Left cardiac atrium (tissue), 4 donors: ENCODE data around the gene ANK3. TPM values are rescaled to one million over a fixed set of nuclear protein-coding genes. Genes with fewer than 3 reads are reported as not detected.
"Not testable (repeated sequence)": the region's sequence is repeated elsewhere in the genome, so short reads cannot be mapped to it uniquely, and the experiment has no call there.

Experiments used
- ATAC-seq, 2 donors: fragments of 200-7000 bp; cut with Tn5 transposase; one replicate each; pipeline ENCODE4 v1.9.1; 2020; ENCODE audit warnings: mild to moderate bottlenecking in 2 of 2, moderate library complexity in 2 of 2
- DNase-seq: peaks from one replicate; pipeline ENCODE4 v3.0.0-alpha.2; 2020
- intact Hi-C, 2 donors: fragments of 100-400 bp; cut with DNase I; formaldehyde crosslinking; loops; one replicate each; pipeline versions ENCODE4 v1.14.1 to v1.15.1; 2022 to 2023
- total RNA-seq, 2 donors: library from RNA; stranded (reverse); fragmentation: NEBNext Ultra II Directional; extraction: Animal tissue kit (Norgen Biotek cat#: 25700); gene quantifications; one replicate each; pipeline ENCODE4 v1.2.1, GENCODE V29; 2021
- donor health status: DM: no; HTN: yes; CAD: no.
- donor health status: DM: no; HTN: yes; CAD: no; lungs with severe emphysema.
- donor health status: DM: yes; HTN: yes; CAD: no.
- donor health status: Dilated cardiomyopathy.

The ANK3 gene
- total RNA-seq, 2 donors from 2014 or later: 142 to 199 TPM

DNA sequence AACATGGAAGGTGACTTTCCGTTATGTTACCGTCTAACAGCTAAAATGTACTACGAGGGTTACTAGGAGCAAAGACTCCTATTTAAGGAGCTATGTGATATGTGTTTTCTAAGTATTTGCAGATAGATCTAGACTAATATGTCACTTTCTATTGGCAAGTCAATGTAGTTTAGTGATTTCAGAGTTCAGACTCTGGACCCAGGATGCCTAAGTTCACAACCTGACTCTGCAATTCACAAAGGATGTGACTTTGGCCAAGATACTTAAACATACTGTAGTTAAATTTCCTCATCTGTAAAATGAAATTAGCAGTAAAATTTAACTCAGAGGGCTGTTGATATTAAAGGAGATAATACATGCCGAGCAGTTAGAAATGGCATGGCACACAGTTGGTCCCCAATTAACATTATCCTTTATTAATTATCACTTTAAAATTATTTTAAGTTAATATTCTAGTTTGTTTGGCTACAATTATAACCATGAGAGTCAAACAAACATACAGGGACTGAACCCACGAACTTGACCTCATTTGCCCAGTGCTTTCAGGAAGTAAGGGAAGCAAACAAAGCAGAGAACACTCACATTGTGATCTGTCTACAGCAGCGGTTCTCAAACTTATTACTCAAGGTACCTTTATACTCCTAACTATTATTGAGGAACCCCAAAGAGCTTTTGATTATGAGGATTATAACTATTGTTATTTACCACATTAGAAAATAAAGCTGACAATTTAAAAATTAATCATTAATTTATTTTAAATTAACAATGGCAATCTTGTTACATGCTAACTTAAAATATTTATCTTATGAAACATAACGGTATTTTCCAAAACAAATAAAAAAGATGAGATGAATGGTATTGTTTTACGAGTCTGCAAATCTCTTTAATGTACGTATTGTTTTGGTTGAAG is 94.4 kb downstream of the ANK3 start:
- intact Hi-C loops: no loop called here
- DNase-seq: no peak
- no peak for ATAC-seq

DNA sequence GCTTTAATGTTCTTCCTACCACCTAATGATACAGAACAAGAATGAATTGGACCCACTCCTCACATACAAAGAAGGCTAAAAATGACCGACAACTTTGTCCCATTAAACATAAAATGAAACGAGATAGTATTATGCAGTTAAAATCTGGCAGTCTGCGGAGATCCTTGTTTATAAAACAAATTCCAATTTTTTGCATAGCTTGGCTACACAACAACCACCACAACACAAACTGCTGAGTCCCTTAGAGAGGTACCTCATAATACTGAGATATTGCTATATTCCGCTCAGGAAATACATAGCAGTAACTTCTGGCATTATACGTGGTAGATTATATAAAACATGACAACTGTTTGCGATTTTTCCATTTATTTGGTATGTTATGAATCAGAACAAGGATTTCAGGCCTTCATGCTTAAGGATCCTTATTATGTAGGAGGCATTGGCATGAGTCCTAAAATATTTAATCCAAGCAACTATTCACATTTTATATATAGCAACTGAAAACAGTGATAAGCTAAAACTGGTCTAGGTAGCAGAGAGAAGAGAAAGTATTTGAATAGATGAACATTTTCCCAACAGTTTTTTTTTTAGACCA is 96.0 kb downstream of the ANK3 start:
- ATAC-seq: no peak
- DNase-seq: no peak
- intact Hi-C loops: no loop called here

DNA sequence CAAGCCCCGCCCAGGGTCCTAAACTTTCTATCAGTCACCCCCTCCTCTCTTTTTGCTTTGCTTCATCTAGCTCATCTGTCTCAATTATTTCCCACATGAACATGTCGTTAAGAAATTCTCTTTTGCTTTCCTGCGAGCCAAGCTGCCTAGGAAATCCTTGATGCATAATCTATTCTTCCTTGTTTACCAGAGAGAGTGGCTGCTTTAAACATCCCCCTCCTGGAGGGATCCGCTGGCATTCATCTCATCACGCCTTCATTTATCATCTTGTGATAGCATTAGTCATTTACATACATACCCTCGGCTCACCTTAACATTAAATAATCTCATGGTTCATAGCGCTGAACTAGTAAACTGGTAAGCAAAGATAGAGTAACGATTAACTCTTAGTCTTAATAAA is 96.7 kb downstream of the ANK3 start:
- ATAC-seq (peak in 1 of 2 donors; percentile 15), DNase-seq (no peak)
- intact Hi-C loops: no loop called here

DNA sequence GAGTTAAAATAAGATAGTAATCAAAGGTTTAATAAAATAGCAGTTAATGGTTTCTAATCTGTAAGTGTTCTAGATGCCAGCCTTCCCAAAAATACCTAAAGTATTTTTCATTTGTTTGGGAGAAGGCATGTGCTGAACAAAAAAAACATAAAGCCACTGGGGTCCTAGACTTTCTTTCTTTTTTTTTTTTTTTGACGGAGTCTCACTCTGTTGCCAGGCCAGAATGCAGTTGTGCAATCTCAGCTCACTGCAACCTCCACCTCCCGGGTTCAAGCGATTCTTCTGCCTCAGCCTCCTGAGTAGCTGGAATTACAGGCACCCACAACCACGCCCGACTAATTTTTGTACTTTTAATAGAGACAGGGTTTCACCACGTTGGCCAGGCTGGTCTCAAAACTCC is 97.1 kb downstream of the ANK3 start:
- ATAC-seq, DNase-seq, intact Hi-C loops: not testable (repeated sequence)

DNA sequence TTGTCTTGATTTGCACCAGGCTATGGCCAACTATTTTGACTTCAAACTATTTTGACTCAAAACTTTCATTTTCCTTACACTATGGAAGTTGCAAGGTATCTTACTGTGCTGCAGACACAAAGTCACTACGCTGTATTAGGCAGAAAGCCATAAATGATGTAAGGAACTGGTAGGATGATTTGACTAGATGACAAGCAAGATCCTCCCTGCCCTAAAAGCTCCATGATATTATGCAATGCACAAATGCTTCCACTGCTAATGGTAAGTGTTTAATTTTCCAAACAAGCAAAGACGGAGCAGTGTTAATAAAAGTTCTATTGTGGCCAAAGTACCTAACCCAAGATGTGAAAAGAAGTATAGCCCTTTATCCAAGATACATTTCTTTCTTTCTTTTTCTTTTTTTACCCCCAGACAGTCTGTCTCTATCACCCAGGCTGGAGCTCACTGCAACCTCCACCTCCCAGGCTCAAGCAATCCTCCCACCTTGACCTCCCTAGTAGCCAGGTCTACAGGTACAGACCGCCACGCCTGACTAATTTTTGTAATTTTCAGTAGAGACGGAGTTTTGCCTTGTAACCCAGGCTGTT is 98.2 kb downstream of the ANK3 start:
- intact Hi-C loops: no loop called here
- DNase-seq: no peak
- peak in 1 of 2 donors; percentile 51 for ATAC-seq

DNA sequence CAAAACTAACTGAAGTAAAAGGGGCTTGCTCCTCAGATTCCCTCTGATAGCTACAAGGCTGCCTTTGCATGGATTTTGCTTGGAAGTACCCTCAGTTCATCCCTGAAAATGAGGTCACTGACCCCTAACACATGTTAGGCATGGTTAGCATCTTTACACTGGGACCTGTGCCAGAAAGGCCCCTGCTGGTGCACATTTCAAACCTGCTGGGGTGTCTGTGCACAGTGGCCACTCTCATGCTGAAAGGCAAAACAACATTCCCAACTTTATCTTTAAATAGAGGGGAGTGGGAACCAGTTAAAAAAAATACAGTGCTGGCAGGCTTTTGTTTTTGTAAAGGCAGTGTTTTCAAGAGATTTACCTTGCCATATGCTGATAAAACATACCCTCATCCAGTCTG is 99.1 kb downstream of the ANK3 start:
- ATAC-seq (no peak), DNase-seq (no peak)
- intact Hi-C loops: no loop called here

DNA sequence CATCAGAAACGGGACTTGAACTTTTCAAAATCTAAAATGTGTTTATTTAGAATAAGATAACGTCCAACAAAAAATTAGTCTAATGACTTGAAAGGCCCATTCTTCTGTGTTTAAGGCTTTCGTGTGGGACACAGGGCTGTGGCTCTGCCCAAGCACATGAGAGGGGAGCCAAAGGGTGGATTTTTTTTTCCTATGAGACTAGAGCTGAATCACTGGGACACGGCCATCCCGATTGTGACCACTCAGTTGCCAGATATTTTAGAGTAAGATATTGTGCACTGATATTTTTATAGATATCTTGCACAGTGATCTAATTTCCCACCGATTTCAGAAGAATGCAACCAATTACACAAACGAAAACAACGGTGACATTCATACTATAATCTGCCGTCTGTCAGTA is 99.9 kb downstream of the ANK3 start:
- intact Hi-C loops: no loop called here
- no peak for DNase-seq
- ATAC-seq: peak in 1 of 2 donors; percentile 45

DNA sequence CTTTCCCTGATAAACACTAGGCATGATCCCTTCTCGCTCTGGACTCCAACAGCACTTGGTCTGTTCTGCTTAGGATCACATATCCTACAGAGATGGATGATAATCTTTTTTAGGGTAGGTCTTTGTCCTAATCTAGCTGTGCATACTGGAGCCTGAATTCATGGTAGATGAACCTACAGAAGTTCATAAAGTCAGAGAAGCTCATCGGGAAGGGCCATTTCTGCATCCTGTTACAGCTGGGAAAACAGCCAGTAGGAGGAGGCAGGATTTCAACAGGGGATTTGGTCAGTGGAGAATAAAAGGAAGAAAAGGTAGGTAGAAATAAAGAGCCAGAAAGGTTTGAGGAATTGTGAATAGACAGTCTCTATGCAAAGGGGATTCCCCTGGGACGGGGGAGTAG is 101.4 kb downstream of the ANK3 start:
- intact Hi-C loops: no loop called here
- DNase-seq (no peak), ATAC-seq (no peak)

DNA sequence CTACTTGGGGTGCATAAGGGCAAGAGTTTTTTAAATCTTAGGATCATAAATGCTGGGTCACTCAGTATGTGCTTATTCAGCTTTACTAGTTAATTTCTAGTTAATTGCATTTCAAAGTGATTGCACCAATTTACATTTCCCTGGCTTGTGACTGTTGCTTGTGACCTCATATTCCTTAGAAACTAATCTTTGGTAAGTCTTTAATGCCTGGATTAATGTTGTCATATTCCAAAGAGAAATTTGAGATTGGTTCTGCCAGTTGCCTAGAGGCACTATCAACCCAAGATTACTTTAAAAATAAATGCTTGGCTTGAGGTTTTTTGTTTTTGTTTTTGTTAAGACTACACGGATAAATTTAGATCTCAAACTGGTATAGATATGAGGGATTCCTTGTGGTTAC is 103.1 kb downstream of the ANK3 start:
- no peak for ATAC-seq
- no peak for DNase-seq
- intact Hi-C loops: no loop called here

DNA sequence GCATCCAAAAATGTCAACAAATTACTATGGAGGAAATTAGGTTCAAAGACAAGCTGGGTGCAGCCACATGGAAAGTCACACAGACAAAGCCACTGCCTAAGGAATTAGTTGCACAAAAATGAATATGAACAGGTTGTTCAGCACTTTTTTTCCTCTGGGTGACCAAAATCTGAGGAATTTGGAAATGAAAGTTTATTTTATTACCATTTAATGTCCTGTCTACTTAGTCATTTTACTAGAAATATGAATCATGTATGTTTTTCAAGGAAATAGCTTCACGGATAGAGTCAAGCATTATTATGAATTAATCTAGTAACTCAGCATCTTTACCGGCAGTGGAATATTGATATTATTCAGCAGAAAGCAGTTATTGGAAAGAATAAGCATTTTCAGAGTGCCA is 106.3 kb downstream of the ANK3 start:
- ATAC-seq: no peak
- intact Hi-C loops: no loop called here
- no peak for DNase-seq

DNA sequence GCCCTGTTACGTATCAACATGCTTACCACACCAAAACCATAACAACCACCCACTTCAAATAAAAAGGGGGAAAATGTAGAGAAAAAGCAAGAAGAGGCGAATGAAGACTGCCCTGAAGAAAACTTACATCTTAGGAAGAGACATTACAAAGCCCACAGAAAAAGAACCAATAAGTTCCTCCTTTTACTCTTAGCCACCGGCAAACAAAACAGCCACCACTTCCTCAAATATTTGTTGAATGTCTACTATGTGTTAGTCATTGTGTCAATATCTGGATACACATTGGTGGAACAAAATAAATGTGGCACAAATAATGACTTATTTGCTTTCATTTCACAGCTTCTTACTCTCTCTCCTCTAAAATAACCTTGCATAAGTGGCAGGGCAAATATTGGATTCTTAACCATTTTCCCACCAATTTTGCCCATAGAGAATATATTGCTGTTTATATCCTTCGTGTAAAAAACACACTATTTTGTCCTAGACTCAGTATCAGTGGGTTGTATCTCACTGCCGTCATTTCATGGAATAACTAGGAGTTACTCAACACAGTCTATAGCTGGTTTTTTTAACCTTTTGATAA is 106.8 kb downstream of the ANK3 start:
- ATAC-seq (no peak), DNase-seq (no peak)
- intact Hi-C loops: no loop called here

DNA sequence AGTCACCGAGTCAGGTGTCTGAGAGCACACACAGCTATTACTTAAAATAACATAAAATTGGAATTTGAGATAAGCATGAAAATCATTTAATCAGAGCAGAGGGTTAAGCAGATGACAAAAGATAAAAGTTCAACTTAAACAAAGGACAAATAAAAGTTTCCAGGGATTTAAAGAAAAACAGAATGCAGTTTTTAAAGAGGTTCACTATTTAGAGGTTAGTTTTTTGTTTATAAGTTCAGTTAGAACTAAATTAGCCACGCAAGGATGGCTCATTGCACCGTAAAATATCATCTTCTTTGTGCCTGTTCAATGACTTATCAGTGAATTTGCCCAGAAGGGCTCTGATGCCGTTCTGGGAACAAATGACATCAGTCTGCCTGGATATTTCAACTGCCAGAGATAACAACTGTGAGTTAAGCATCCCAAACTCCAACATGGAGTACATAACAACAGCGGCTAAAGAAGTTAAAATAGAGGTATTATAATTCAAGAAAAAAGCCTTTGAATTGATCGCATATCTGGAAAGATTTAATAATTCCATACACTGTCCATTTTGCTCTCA is 107.8 kb downstream of the ANK3 start:
- intact Hi-C loops: no loop called here
- DNase-seq (no peak), ATAC-seq (peak; percentile 60 to 75)

DNA sequence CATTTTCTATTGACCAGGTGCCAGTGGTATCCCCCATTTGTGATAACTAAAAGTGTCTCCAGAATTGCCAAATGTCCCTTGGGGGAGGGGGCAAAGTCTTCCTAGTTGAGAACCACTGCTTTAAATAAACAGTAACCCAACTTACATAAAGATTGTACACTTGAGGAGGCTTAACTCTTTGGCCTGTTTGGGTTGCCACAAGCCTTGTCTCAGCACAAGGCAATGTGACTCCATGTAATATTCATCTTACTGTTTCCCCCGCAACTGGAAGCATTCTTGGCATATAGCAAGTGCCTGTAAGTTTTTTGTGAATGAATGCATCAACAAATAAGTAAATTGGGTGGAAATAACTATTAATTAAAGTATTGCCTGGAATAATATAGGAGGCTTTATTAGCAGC is 108.3 kb downstream of the ANK3 start:
- ATAC-seq: peak in 1 of 2 donors; percentile 31
- intact Hi-C loops: no loop called here
- no peak for DNase-seq

DNA sequence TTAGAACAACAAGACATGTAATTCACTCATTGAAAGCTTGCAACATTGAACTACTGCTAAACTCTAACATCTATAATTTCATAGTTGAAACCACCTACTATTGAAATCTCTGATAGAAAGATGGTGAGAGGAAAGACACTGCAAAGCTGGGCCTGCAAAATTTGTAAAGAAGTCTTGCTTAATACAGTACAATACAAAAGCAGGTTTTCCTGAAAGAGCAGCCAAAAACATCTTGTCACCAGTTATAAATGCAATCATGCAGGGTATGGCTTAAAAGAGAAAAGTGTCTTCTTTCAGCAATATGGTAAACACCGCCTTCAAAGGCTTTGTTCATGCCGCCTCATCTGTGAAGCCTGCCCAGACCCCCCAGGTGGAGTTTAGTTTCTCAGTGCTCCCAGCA is 109.2 kb downstream of the ANK3 start:
- intact Hi-C loops: no loop called here

DNA sequence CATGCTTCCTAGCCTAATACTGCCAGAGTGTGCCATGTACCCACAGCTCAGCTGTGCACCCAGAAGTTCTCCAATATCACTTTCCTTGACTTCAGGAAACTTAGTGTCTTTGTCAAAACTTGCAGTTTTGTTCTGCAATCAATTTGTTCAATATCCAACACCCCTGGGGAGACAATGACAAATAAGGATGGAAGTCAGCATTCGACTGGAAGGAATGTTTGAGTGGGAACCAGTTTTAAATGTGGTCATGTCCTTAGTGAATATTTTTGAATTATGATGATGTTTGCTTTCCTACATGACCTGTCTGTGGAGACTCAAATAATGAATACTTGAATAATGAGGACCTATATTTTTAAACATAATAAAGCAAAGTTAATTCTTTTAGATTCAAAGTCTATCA is 112.0 kb downstream of the ANK3 start:
- intact Hi-C loops: no loop called here
- ATAC-seq: no peak

More for the DNA sequence above, 109.2 kb downstream of the ANK3 start:
- no peak for ATAC-seq
- DNase-seq: no peak

DNA sequence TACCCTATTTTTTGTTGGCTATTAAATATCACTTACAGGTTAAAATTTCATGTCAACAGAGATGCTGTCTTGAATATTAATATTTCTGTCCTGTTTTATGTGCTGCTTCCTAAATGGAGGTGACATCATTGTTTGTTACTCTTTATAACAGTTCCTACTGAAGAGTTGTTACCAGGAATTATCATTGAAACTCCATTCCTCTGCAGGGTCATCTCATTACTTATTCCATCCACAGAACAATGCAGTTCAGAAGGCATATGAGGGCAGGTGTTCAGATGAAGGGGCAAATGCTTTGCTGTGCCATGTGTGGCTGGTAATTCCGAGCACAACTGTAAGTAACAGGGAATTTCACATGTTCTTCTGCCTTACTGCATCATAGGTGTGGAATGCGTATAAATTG is 113.4 kb downstream of the ANK3 start:
- intact Hi-C loops: no loop called here
- ATAC-seq (no peak), DNase-seq (no peak)

More for the DNA sequence above, 112.0 kb downstream of the ANK3 start:
- no peak for DNase-seq

DNA sequence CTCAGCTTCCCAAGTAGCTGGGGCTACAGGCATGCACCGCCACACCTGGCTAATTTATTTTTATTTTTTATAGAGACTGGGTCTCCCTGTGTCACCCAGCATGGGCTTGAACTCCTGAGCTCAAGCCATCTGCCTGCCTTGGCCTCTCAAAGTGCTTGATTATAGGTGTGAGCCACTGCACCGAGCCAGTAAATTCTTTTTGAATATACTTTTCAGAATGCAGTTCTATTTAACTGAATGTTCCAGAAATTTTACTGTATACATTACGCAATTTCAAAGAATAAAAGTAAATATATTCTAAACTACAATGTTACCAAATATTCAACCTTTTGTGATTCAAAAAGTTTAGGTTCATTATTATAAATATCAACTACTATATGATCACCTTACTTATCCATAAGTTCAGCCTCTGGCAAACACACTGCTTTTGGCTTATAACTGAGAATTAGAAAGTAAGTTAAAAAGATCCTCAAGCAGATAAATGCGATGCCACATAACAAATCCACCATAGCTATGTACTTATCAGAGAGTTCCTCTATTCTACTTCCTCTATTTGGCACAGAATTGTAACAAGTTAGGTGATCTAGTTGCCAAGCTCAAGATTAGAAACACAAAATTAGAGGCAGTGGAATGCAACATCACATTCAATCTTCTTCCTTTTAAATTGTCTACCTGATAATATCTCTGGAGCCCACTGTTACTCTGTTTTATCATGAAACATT is 118.2 kb downstream of the ANK3 start:
- intact Hi-C loops: no loop called here
- ATAC-seq: no peak
- no peak for DNase-seq

DNA sequence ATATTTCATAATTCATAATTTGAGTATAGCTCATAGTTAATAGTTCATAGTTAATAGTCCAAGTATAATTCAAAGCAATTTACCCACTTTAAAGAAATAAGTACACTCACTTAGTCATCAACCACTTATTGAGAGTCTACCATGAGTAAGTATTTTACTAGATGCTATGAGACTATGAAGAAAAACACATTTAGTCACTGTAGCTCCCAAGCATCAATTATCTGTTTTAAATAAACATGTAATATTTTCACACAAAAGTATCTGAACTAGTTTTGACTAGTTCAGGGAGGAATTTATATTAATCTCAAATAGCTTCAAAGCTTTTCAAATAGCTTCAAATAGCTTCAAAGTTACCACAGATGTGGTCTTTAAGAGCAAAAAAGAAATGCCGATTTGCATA is 119.2 kb downstream of the ANK3 start:
- ATAC-seq (no peak), DNase-seq (no peak)
- intact Hi-C loops: no loop called here

DNA sequence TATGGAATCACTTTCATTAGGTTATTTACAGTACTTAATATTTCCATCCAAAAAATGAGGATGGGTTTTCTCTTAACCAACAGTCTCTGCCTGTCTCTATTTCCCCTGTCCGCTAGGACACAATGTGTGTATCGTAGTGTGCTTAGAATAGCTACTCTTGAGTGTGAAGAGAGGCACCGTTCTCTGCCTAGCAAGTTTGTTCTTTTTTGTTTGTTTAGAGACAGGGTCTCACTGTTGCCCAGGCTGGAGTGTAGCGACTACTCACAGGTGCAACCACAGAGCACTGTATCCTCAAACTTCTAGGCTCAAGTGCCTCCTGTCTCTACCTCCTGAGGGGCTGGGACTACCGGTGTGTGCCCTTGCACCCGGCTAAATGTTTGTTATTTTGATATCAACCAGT is 121.9 kb downstream of the ANK3 start:
- DNase-seq (no peak), ATAC-seq (peak; percentile 60 to 68)
- intact Hi-C loops: no loop called here
